Astrocyte (in vitro differentiated cells and primary cell): ENCODE data around the gene CPN2.

ENCODE experiments used
- EZH2 ChIP-seq: IDR thresholded peaks from 2 replicates; pipeline ENCODE4 v1.6.1; 2012; ENCODE audit warnings: mild to moderate bottlenecking, low read length, inconsistent platforms; ENCODE audit not compliant: insufficient read depth
- TF ChIP-seq, protein P1 (sequence below): IDR thresholded peaks from 2 replicates; pipeline ENCODE4 v1.5.1; 2011; ENCODE audit warnings: low read depth, mild to moderate bottlenecking, inconsistent platforms, low read length, moderate library complexity; ENCODE audit not compliant: insufficient read depth

- TF ChIP-seq, protein P1, sequence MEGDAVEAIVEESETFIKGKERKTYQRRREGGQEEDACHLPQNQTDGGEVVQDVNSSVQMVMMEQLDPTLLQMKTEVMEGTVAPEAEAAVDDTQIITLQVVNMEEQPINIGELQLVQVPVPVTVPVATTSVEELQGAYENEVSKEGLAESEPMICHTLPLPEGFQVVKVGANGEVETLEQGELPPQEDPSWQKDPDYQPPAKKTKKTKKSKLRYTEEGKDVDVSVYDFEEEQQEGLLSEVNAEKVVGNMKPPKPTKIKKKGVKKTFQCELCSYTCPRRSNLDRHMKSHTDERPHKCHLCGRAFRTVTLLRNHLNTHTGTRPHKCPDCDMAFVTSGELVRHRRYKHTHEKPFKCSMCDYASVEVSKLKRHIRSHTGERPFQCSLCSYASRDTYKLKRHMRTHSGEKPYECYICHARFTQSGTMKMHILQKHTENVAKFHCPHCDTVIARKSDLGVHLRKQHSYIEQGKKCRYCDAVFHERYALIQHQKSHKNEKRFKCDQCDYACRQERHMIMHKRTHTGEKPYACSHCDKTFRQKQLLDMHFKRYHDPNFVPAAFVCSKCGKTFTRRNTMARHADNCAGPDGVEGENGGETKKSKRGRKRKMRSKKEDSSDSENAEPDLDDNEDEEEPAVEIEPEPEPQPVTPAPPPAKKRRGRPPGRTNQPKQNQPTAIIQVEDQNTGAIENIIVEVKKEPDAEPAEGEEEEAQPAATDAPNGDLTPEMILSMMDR, result no peak
- TF ChIP-seq EZH2, result no peak
Measured at GRCh38 chr3:194365978-194366490, 14.9 kb upstream of the CPN2 start.
